ENCODE data around the gene SEC14L2.
"Not testable (repeated sequence)": the region's sequence is repeated elsewhere in the genome, so short reads cannot be mapped to it uniquely, and the experiment has no call there.

Gene SEC14L2

GRCh38 chr22:30460555-30460954, 63.7 kb downstream of the SEC14L2 start:
- not testable (repeated sequence) for DNase-seq

GRCh38 chr22:30469165-30469564, 72.3 kb downstream of the SEC14L2 start:
- DNase-seq: no peak

- no peak for DNase-seq
Observed at GRCh38 chr22:30470655-30471054, 73.8 kb downstream of the SEC14L2 start.

GRCh38 chr22:30471616-30472318, 74.9 kb downstream of the SEC14L2 start, which contains the start of gene SEC14L3:
Gene SEC14L3, minus strand, starts transcription at chr22:30472017. Its CDS starts 59 bp downstream, at chr22:30471958.
- no peak for DNase-seq

GRCh38 chr22:30472994-30473720, 76.3 kb downstream of the SEC14L2 start:
- no peak for DNase-seq

GRCh38 chr22:30474121-30474520, 77.3 kb downstream of the SEC14L2 start:
- no peak for DNase-seq
